Measurements from ENCODE around the gene BTNL8.

The BTNL8 gene, protein sequence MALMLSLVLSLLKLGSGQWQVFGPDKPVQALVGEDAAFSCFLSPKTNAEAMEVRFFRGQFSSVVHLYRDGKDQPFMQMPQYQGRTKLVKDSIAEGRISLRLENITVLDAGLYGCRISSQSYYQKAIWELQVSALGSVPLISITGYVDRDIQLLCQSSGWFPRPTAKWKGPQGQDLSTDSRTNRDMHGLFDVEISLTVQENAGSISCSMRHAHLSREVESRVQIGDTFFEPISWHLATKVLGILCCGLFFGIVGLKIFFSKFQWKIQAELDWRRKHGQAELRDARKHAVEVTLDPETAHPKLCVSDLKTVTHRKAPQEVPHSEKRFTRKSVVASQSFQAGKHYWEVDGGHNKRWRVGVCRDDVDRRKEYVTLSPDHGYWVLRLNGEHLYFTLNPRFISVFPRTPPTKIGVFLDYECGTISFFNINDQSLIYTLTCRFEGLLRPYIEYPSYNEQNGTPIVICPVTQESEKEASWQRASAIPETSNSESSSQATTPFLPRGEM

GRCh38 chr5:180898621-180899246, at the start of gene BTNL8:
Gene BTNL8, plus strand, starts transcription at chr5:180899159. Its CDS starts 152 bp downstream, at chr5:180899311.
- DNase-seq, result no peak

- no peak for DNase-seq
Observed at GRCh38 chr5:180849827-180850226, 49.1 kb upstream of the BTNL8 start.

GRCh38 chr5:180850434-180851078, 48.4 kb upstream of the BTNL8 start:
- DNase-seq, result no peak

- no peak for DNase-seq
Observed at GRCh38 chr5:180852495-180852894, 46.5 kb upstream of the BTNL8 start.

DNA sequence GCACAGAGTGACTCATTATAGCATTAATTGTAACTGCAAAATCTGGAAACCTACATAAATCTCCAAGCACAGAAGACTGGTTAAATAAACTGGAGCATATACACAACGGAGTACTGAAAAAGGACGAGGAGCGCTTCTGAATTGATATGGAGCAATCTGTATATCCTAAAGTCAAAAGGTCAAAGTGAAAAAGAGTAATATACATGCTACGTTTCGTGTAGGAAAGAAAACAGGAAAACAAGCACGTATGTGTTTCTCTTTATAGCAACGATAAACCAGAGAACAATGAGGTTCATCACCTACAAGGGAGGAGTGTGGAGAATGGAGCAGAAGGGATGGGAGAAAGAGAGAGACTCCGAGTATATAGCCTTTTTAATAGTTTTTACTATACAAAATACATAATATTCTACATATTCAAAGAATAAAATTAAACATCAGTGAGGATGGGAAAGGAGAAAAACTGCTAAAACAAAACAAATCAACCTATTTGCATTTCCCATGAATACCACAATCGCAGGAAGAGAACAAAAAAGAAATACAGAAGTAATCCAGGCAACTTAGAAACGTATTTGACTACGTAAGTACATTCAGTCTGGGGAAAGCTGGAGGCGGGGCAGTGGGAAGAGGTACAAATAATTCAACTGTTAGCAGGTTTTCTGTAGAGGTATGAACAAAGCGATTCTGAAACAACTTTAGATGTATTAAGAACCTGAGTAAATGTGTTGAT, 45.7 kb upstream of the BTNL8 start:
- DNase-seq, result no peak

GRCh38 chr5:180853848-180854176, 45.1 kb upstream of the BTNL8 start:
- DNase-seq, result no peak

DNA sequence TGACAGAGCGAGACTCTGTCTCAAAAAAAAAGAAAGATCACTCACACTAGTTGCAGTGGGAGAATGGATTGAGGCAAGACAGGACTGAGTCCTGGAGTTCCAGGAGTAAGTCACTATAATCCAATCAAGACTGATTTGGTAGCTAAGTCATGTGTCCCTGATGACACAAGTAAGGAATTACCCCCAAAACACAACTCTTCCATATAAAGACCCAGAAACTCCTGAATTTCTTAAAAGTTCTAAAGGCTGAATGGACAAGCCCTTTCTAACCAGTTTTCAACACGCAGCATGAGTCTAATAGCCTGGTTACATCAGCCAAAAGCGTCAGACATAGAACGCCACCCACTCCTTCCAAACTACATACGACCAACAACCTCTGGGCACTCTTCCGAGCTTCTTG, 40.4 kb upstream of the BTNL8 start:
- no peak for DNase-seq

- peak; percentile 70 to 76 for DNase-seq
Observed at GRCh38 chr5:180860273-180860886, 38.6 kb upstream of the BTNL8 start.

- peak; percentile 91 to 92 for DNase-seq
Observed at GRCh38 chr5:180860887-180861822, 37.8 kb upstream of the BTNL8 start, which contains the start of gene ZFP62. Gene ZFP62, minus strand, starts transcription at chr5:180861276. Its CDS starts 57 bp downstream, at chr5:180861219.

- DNase-seq, result no peak
Observed at GRCh38 chr5:180862645-180863044, 36.3 kb upstream of the BTNL8 start.

DNA sequence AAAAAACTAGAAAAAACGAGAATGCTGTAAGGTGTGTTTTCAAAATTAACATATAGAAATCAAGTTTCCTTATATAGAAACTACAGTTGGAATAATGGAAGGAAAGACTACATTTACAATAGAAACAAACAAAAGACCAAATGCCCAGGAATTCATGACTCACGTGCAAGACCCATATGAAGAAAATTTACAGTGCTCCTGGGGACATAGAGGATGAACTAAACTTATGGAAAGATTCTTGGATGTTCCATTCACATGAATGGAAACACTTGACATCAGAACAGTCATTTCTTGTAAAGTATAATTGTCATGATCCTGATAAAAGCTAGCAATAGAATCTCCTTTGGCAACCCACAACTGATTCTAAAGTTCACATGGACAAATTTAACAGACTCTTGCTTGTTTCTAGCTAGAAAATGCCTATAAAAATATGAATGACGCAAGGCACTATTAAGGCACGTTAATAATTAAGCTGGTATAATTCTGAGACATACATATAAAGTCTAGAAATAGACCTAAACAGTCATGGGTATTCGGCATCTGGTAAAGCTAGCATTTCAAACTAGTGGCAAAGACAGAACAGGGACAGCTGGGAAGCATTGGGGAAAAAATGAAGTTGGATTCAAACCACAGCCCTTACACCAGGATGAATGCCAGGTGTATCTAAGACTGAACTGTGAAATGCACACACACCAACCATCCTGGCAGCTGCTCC, 32.8 kb upstream of the BTNL8 start:
- no peak for DNase-seq

DNA sequence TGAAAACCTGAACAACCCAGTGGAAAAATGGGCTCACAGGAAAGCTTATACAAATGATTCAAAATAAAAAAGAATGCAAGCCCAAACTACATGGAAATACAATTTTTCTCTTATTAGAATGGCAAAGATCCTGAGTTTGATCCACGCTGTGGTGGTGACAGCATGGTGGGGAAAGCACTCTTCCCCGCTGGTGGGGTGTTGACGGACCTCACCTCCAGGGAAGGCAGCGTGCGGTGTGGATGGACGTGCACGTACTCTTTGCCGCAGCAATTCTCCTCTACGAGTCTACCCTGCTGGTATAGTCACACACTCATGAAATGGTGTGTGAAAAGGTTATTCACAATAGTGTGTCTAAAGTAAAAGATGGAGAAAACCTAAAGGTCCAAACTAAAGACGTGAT, 32.0 kb upstream of the BTNL8 start:
- no peak for DNase-seq

GRCh38 chr5:180868960-180869359, 30.0 kb upstream of the BTNL8 start:
- peak; percentile 53 to 61 for DNase-seq

DNA sequence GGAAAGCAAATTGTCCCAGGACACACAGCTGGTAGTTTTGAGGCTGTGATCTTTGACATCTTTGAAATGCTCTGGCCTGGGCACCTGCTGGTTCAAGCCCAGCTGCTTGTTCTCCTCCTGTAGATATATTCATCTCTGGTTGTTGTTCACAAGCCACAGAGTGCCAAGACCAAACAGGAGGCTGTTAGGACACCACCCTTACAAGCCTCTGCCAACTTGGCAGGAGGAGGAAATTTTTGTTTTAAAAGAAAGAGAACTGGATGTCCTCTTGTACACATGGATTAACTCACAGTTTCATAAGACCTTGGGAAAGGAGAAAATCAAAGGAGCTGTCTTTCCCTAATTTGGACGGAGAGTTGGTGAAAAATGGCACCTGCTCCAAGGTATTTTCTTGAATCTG, 29.4 kb upstream of the BTNL8 start:
- no peak for DNase-seq

- DNase-seq, result no peak
Observed at GRCh38 chr5:180870276-180871068, 28.5 kb upstream of the BTNL8 start.

GRCh38 chr5:180872419-180872818, 26.5 kb upstream of the BTNL8 start:
- DNase-seq, result no peak

DNA sequence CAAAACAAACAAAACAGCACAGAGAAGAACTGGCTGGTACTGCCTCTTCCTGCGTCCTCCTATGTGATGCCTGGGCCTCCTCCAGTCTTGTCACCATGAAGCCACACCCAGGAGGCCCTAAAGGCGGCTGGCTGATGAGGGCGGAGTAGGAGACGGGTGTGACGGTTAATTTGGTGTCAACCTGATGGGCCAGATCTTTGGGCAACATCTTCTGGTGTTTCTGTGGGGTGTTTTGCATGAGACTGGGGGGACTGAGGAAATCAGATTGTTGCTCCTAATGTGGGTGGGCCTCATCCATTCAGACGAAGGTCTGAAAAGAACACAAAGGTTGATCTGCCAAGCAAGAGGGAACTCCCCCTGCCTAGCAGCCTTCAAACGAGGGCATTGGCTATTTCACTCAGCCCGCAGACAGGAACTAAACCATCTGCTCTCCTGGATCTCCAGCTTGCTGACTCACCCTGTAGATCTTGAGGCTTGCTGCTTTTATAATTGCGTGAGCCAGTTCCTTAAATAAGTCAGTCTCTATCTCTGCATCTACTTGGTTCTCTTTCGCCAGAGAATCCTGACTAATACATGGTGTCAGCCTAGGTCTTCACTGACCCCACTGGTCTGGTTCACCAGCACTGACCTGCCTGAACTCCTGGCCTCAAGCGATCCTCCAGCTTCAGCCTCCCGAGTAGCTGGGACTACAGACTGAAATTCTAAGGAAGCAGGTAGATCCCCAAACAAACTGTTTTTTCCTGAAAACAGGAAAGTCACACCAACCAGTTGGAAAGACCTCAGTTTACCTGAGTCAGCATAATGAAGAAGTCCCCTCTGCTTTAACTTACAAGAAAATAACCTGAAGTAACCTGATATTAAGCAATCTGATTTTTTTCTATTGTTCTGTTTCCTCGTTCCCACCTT, 25.1 kb upstream of the BTNL8 start:
- DNase-seq, result peak; percentile 35 to 43

- no peak for DNase-seq
Observed at GRCh38 chr5:180874804-180875582, 24.0 kb upstream of the BTNL8 start.
